WTC11 (cell line): Measurements from ENCODE around the gene C17orf114.

Source experiments
- KAT7 ChIP-seq: sonication (generic); formaldehyde crosslinking; IDR thresholded peaks from 2 replicates; pipeline ENCODE4 v1.8.1; 2023; ENCODE audit warnings: missing genetic modification reagents, mild to moderate bottlenecking, borderline replicate concordance
- SOX15 ChIP-seq: fragments of 250-450 bp; sonication (Bioruptor Pico); IDR thresholded peaks from 2 replicates; pipeline ENCODE4 v1.9.0; 2021; ENCODE audit warnings: mild to moderate bottlenecking
- ZNF512 ChIP-seq: sonication (generic); formaldehyde crosslinking; IDR thresholded peaks from 2 replicates; pipeline ENCODE4 v1.8.1; 2022; ENCODE audit warnings: missing genetic modification reagents, borderline replicate concordance
- TF ChIP-seq, protein P1 (sequence below): fragments of 200-600 bp; IDR thresholded peaks from 2 replicates; pipeline ENCODE4 v1.8.0; 2022; ENCODE audit warnings: antibody characterized with exemption

DNA sequence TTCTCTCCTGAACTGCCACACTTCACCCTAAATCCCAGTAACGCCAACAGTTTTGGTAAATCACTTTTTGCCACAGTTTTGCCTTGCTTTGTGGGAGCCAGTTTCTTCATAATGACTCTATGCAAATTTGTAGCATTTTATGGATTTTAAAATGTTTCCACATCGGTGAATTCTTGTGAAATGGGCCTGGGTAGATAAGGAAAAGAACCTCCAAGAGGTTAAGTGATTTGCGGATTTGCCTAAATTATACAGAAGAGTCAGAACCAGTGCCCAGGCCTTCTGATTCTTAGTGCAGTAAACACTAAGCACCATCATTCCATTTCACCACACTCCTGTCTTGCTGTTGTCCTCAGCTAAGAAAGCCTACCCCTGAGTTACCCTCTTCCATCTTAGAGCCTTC lies 49.0 kb upstream of the C17orf114 start:
- TF ChIP-seq ZNF512 (no peak), KAT7 (CRISPR knock-in tag) (no peak), SOX15 (CRISPR knock-in tag) (no peak)
- TF ChIP-seq, protein P1, sequence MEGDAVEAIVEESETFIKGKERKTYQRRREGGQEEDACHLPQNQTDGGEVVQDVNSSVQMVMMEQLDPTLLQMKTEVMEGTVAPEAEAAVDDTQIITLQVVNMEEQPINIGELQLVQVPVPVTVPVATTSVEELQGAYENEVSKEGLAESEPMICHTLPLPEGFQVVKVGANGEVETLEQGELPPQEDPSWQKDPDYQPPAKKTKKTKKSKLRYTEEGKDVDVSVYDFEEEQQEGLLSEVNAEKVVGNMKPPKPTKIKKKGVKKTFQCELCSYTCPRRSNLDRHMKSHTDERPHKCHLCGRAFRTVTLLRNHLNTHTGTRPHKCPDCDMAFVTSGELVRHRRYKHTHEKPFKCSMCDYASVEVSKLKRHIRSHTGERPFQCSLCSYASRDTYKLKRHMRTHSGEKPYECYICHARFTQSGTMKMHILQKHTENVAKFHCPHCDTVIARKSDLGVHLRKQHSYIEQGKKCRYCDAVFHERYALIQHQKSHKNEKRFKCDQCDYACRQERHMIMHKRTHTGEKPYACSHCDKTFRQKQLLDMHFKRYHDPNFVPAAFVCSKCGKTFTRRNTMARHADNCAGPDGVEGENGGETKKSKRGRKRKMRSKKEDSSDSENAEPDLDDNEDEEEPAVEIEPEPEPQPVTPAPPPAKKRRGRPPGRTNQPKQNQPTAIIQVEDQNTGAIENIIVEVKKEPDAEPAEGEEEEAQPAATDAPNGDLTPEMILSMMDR: no peak
